T-helper 1 cell treated with Interleukin-12 subunit alpha and Interleukin-12 subunit beta and Interleukin-4 antibody, amounts not matched to agents 30 ng/mL and 1 ng/mL, for 36 hours (primary cell): ENCODE data around the gene GGTA1. TPM values are rescaled to one million over a fixed set of nuclear protein-coding genes. Genes with fewer than 3 reads are reported as not detected.
"Not testable (repeated sequence)": the region's sequence is repeated elsewhere in the genome, so short reads cannot be mapped to it uniquely, and the experiment has no call there.

Experiments
- intact Hi-C: fragments of 100-400 bp; cut with micrococcal nuclease; formaldehyde crosslinking; loops from one replicate; pipeline ENCODE4 v1.15.1; 2024
- total RNA-seq: library from RNA; stranded (reverse); gene quantifications from 2 replicates; pipeline ENCODE4 v1.2.3, GENCODE V29; 2022

GGTA1 gene
- total RNA-seq, 1 donor from 2014 or later = not detected

GRCh38 chr9:121463026-121463807, 36.4 kb downstream of the GGTA1 start:
- intact Hi-C loops = loop anchor here (1.0 kb wide), 1 partner anchor 35 kb away; no protein-coding TSS in a partner anchor

GRCh38 chr9:121459513-121459912, 40.1 kb downstream of the GGTA1 start:
- intact Hi-C loops = no loop called here

- intact Hi-C loops = not testable (repeated sequence)
Observed at GRCh38 chr9:121458449-121458848, 41.2 kb downstream of the GGTA1 start.

GRCh38 chr9:121455527-121456239, 44.0 kb downstream of the GGTA1 start:
- intact Hi-C loops = no loop called here

GRCh38 chr9:121454972-121455371, 44.7 kb downstream of the GGTA1 start:
- intact Hi-C loops = no loop called here

- intact Hi-C loops = no loop called here
Observed at GRCh38 chr9:121453232-121453892, 46.3 kb downstream of the GGTA1 start.

GRCh38 chr9:121452085-121452484, 47.6 kb downstream of the GGTA1 start:
- intact Hi-C loops = no loop called here

GRCh38 chr9:121451586-121451985, 48.1 kb downstream of the GGTA1 start:
- intact Hi-C loops = no loop called here

GRCh38 chr9:121450241-121450640, 49.4 kb downstream of the GGTA1 start:
- intact Hi-C loops = no loop called here

GRCh38 chr9:121449786-121450185, 49.9 kb downstream of the GGTA1 start:
- intact Hi-C loops = loop anchor here (5.0 kb wide), 1 partner anchor 48 kb away; the partner anchor contains the start of gene GGTA1

- intact Hi-C loops = loop anchor here (5.0 kb wide), 1 partner anchor 50 kb away; the partner anchor contains the start of gene GGTA1
Observed at GRCh38 chr9:121447321-121447834, 52.3 kb downstream of the GGTA1 start.

GRCh38 chr9:121445986-121446385, 53.7 kb downstream of the GGTA1 start:
- intact Hi-C loops = loop anchor here (5.0 kb wide), 1 partner anchor 51 kb away; the partner anchor contains the start of gene GGTA1

- intact Hi-C loops = no loop called here
Observed at GRCh38 chr9:121443981-121444380, 55.7 kb downstream of the GGTA1 start.

GRCh38 chr9:121441165-121441564, 58.5 kb downstream of the GGTA1 start:
- intact Hi-C loops = no loop called here

GRCh38 chr9:121439711-121440664, 59.7 kb downstream of the GGTA1 start:
- intact Hi-C loops = no loop called here

GRCh38 chr9:121439016-121439415, 60.6 kb downstream of the GGTA1 start:
- intact Hi-C loops = no loop called here

- intact Hi-C loops = no loop called here
Observed at GRCh38 chr9:121437891-121438290, 61.8 kb downstream of the GGTA1 start.

- intact Hi-C loops = not testable (repeated sequence)
Observed at GRCh38 chr9:121437046-121437445, 62.6 kb downstream of the GGTA1 start.

GRCh38 chr9:121434969-121435368, 64.7 kb downstream of the GGTA1 start:
- intact Hi-C loops = no loop called here

- intact Hi-C loops = no loop called here
Observed at GRCh38 chr9:121427899-121428298, 71.7 kb downstream of the GGTA1 start.
